ENCODE data around the gene ARHGAP24. TPM values are rescaled to one million over a fixed set of nuclear protein-coding genes. Genes with fewer than 3 reads are reported as not detected.
"Not testable (repeated sequence)": the region's sequence is repeated elsewhere in the genome, so short reads cannot be mapped to it uniquely, and the experiment has no call there.

The ARHGAP24 gene
- total RNA-seq, 1 donor = 67.6 TPM

DNA sequence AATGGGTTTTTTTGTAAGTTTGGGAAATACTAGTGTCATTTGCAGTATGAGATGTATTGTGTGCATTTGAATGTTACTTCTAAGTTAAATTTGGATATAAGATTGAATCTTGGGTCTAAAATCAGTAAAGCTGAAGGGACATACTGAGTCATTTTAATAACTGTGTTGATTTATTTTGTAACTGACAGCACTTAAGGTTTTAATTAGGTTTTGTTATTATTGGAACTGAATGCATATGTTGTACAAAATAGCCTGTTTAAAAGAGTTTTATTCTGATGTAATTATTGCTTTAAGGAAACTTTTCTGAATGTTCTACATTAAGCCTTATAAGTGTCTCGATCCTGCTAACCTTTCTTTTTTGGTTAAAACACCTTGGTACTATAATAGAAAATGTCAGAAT is 488.3 kb downstream of the ARHGAP24 start:
- no peak for DNase-seq (ENCODE audit: low read depth)
- no peak overlapping the region for H3K4me3 ChIP-seq (ENCODE audit: low read depth, low read length)
- TF ChIP-seq, protein P1, sequence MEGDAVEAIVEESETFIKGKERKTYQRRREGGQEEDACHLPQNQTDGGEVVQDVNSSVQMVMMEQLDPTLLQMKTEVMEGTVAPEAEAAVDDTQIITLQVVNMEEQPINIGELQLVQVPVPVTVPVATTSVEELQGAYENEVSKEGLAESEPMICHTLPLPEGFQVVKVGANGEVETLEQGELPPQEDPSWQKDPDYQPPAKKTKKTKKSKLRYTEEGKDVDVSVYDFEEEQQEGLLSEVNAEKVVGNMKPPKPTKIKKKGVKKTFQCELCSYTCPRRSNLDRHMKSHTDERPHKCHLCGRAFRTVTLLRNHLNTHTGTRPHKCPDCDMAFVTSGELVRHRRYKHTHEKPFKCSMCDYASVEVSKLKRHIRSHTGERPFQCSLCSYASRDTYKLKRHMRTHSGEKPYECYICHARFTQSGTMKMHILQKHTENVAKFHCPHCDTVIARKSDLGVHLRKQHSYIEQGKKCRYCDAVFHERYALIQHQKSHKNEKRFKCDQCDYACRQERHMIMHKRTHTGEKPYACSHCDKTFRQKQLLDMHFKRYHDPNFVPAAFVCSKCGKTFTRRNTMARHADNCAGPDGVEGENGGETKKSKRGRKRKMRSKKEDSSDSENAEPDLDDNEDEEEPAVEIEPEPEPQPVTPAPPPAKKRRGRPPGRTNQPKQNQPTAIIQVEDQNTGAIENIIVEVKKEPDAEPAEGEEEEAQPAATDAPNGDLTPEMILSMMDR (IDR thresholded peaks at IDR 0.05; ENCODE audit: insufficient read depth, low read length) = no peak

DNA sequence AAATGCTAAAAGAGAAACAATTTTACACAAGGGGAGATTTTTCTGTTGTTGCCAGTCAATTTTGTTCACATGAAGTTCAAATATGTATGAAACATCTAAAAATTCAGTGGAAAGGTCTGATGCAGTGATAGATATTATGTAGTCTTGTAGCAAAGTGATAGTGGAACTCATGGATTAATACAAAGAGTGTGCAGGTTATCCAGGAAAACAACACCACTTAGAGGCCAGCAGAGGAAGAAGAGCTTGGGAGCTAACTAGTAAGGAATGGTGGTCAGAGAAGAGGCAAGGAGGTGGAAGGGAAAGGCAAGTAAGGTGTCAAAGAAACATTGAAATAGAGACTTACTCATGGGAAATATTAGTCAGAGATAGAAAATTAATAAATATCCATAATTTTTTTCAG is 489.3 kb downstream of the ARHGAP24 start:
- TF ChIP-seq, protein P1 (IDR thresholded peaks at IDR 0.05; ENCODE audit: insufficient read depth, low read length) = no peak
- H3K4me3 ChIP-seq (ENCODE audit: low read depth, low read length) = no peak overlapping the region
- DNase-seq (ENCODE audit: low read depth) = no peak

DNA sequence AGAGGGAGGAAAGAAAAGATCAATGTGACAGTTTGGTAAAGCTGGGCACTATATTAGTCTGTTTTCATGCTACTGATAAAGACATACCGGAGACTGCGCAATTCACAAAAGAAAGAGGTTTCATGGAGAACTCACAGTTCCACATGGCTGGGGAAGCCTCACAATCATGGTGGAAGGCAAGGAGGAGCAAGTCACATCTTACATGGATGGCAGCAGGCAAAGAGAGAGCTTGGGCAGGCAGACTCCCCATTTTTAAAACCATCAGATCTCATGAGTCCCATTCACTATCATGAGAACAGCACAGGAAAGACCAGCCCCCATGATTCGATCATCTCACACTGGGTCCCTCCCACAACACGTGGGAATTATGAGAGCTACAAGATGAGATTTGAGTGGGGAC is 490.1 kb downstream of the ARHGAP24 start:
- not testable (repeated sequence) for DNase-seq (ENCODE audit: low read depth); H3K4me3 ChIP-seq (ENCODE audit: low read depth, low read length)

DNA sequence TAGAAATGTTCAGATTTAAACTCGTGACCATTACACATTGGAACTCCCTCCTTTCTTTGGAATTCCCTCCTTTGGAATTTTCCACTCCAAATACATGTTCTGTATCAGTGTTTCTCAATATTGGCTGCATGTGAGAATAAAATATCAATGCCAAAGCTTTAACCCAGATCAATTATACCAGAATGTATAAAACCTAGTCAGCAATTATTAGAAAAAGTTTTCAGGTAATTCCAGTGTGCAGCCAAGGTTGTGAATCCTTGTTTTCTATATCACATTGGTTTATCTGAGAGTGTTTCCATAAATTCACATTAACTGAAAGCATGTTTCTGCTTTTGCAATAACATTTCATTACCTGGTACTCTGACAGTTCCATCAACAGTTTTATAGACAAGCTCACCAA is 490.6 kb downstream of the ARHGAP24 start:
- no peak overlapping the region for H3K4me3 ChIP-seq (ENCODE audit: low read depth, low read length)
- no peak for DNase-seq (ENCODE audit: low read depth)
- TF ChIP-seq, protein P1 (IDR thresholded peaks at IDR 0.05; ENCODE audit: insufficient read depth, low read length) = no peak

DNA sequence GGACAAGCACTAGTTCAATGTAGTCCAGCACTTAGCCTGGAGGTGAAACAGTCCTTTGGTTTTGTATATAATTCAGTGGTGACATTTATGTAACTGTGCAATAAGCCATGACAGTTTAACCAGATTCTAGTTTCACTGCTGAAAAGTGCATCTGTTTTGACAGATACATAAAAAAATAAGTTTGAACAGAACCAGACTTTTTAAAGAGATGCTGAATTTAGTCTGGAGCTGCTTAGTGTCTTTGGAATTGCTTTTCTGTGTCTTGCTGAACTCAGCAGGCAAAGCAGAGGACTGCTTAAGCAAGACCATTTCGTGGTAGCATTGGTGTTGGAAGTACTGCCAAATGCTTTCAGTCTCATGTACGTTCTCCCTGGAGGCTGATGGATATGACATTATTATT is 491.4 kb downstream of the ARHGAP24 start:
- no peak overlapping the region for H3K4me3 ChIP-seq (ENCODE audit: low read depth, low read length)
- peak; percentile 62 for DNase-seq (ENCODE audit: low read depth)
- TF ChIP-seq, protein P1 (IDR thresholded peaks at IDR 0.05; ENCODE audit: insufficient read depth, low read length) = no peak

DNA sequence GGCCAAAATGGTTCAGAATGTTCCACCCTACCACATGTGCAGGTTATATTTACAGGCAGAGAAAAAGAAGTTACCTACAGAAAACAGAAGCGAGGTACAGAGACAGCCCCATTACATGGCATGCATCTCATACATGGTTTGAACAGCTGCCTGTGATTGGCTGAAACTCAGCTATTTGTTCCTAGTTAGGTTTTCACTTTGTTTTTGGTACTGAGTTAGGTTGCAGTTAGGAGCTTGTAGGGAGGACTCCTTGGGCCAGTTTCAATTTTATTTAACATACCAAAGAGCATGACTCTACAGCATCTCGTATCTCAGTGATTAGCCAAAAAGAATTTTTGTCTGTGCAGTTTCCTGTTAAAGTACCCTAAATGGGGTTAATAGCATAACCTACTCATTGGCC is 492.9 kb downstream of the ARHGAP24 start:
- H3K4me3 ChIP-seq (ENCODE audit: low read depth, low read length) = no peak overlapping the region
- TF ChIP-seq, protein P1 (IDR thresholded peaks at IDR 0.05; ENCODE audit: insufficient read depth, low read length) = no peak
- DNase-seq (ENCODE audit: low read depth) = peak; percentile 66

DNA sequence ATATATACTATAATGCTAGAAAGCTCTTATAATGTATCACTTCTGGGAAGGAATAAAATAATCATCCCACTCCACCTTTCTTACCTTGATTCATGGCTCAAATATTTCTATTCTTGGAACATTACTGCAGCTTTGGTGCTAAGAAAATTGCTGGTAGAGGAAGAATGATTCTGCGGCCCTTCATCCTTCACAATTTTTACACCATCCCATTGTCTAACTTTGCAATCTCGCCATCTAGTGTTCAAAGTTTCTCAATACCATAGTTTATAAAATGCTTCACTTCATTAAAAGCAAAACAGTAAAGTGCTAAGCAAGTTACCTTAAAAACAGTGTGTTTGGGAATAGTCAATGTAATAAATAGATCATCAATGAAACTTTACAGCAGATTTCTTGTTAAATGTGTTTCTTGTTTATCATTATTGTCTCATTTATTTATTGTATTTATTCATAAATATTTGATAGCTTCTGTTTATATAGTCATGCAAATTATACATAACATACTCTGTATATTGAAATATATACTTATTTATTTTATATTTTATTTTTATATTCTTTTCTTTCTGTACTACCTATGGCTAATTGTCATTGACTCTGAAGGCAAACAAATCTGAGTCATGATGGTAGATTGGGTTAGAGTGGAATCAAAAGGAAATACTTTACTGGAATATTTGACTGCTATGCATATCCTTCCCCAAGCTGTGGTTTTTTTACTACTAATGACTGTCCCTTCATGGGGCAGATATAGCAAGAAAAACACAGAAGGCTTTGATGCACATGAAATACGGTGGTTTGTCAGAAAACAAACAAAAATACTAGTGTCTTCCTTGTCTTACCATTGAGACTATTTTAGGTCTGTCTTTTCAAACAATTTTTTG is 494.2 kb downstream of the ARHGAP24 start:
- TF ChIP-seq, protein P1 (IDR thresholded peaks at IDR 0.05; ENCODE audit: insufficient read depth, low read length) = peak; percentile 57
- H3K4me3 ChIP-seq (ENCODE audit: low read depth, low read length) = no peak overlapping the region
- DNase-seq (ENCODE audit: low read depth) = peak; percentile 86

All from fibroblast of the aortic adventitia (primary cell).